WI38 (cell line): ENCODE measurements around the gene BABAM2.

Experiments
- H3K4me3 ChIP-seq: 2 replicates; pipeline ENCODE4 v1.5.1; 2011; ENCODE audit warnings: low read depth, mild to moderate bottlenecking, control low read depth, low read length
- TF ChIP-seq, protein P1 (sequence below): IDR thresholded peaks from 2 replicates; pipeline ENCODE4 v1.5.1; 2012; ENCODE audit warnings: low read depth, mild to moderate bottlenecking, control low read depth, low read length

BABAM2 gene

DNA sequence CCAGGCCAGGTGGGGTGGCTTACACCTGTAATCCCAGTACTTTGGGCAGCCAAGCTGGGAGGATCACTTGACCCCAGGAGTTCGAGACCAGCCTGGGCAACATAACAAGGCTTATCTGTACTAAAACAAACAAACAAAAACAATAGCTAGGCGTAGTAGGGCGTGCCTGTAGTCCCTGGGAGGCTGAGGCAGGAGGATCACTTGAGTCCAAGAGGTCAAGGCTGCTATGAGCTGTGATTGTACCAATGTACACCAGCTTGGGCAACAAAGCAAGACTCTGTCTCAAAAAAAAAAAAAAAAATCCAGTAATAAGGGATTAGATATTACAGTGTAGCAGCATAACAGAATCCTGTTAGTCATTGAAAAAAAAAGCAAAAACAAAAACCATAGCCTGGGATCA lies 279.0 kb downstream of the BABAM2 start:
- no peak overlapping the region for H3K4me3 ChIP-seq
- TF ChIP-seq, protein P1, sequence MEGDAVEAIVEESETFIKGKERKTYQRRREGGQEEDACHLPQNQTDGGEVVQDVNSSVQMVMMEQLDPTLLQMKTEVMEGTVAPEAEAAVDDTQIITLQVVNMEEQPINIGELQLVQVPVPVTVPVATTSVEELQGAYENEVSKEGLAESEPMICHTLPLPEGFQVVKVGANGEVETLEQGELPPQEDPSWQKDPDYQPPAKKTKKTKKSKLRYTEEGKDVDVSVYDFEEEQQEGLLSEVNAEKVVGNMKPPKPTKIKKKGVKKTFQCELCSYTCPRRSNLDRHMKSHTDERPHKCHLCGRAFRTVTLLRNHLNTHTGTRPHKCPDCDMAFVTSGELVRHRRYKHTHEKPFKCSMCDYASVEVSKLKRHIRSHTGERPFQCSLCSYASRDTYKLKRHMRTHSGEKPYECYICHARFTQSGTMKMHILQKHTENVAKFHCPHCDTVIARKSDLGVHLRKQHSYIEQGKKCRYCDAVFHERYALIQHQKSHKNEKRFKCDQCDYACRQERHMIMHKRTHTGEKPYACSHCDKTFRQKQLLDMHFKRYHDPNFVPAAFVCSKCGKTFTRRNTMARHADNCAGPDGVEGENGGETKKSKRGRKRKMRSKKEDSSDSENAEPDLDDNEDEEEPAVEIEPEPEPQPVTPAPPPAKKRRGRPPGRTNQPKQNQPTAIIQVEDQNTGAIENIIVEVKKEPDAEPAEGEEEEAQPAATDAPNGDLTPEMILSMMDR: no peak

DNA sequence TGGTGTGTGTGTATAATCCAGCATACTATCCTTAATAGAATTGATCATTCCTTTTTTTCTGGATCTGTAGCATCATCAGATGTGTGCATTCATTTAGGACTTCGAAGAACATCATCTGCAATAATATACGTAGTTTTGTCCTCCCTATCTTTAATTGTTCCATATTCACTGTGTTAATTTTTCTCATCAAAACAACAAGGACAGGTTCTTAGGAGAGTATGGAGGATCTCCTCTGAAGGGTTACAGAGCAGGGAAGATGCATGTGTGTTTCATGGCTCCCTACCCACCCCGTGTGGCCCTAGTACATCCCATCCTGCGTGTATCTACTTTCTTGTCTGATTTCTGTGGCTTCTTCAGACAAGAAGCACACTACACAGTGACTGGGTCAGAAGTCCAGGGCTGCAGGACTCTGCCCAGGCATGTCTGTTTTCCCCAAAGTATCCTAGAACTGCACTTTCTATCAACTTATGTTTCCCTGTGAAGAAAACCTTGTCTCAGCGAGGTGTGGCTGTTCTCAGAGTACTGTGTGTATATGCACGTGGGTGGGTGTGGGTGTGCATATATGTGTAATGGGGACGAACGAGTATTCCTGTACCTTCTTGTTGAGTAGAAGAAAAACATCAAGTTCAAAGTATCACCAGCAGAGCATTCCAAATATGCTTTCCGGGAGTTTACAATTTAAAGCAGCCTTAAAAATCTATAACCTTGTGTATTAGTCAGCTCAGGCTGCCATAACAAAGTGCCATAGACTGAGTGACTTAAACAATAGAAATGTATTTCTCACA lies 281.8 kb downstream of the BABAM2 start:
- TF ChIP-seq, protein P1: no peak
- H3K4me3 ChIP-seq: no peak overlapping the region

DNA sequence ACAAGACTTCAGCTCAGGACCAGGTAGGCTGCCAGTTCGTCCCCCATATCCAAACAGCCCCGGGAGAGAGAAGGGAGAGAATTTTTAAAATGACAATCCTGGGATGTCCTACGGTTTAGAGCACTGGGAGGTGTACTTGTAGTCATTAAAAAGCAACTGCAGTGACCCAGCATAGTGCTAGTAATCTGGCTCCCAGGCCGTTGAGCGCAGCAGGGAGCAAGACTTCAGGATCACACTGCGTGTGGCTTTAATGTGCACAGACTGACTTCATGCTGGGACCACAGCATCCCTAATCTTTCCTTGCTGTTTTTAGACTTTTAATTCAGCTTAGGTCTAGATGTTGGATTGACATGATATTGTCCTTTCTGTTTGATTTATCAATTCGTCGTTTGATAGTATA lies 282.8 kb downstream of the BABAM2 start:
- TF ChIP-seq, protein P1: no peak
- H3K4me3 ChIP-seq: no peak overlapping the region

DNA sequence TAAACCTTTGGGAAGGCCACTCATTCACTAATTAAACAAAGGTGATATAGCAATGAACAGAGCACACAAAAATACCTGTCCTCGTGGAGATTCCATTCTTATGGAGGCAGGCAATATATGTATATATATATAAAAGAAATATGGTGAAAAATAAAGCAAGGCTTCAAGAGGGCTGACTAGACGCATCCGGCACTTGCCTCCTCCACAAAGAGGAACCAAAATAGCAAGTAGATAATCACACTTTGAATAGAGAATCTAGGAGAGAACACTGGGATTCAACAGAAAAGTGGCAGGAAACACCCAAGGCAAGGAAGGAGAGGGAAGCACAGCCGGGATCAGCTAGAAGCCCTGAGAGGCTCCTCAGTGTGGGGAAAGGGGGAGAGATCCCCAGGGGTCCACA lies 283.7 kb downstream of the BABAM2 start:
- H3K4me3 ChIP-seq: no peak overlapping the region
- TF ChIP-seq, protein P1: no peak

DNA sequence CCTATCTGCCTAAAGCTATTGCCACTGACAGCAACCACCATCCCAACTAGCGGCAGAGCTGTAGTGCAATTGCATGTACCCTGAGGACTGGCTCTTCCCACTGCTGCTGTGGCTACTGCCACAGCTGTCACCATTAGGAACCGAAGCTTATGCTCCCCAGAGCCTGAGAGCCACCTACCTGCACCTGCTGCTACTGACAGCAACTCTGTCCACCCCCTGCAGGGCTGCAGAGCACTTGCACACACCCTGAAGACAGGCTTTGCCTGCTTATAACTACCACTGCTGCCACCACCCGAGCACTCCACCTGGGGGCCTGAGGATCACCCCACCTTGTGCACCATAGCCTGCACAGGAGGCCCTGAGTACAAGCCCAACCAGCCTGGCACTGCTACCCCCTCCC lies 284.5 kb downstream of the BABAM2 start:
- H3K4me3 ChIP-seq: no peak overlapping the region
- TF ChIP-seq, protein P1: no peak

DNA sequence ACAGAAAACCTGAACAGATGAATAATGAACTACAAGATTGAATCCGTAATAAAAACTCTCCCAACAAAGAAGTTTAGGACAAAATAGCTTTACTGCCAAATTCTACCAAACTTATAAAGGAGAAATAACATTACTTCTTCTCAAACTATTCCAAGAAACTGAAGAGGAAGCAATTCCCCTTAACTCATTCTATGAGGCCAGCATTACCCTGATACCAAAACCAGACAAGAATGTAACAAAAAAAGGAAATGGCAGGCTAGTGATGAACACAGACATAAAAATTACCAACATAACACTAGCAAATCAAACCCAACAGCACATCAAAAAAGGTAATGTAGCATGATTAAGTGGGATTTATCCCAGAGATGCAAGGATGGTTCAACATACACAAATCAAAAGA lies 288.4 kb downstream of the BABAM2 start:
- H3K4me3 ChIP-seq: no peak overlapping the region
- TF ChIP-seq, protein P1: no peak

DNA sequence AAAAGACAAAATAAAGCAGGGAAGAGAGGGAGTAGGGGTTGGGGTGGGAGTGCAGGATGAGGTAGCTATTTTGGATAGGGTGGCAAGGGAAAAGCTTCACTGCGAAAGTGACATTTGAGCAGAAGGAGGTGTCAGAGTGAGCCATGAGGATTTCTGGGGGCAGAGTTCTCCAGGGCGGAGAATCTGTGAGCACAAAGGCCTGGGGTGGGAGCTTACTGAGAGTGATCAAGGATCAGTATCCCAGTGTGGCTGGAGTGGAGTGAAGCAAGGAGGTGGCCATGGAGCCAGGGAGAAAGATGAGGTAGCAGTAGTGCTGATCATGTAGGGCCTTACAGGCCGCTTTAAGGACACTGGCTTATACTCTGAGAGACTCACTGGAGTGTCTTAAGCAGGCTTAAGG lies 291.3 kb downstream of the BABAM2 start:
- H3K4me3 ChIP-seq: no peak overlapping the region
- TF ChIP-seq, protein P1: no peak
